GM12864 (cell line): ENCODE results near the gene RTN1.
A peak's percentile ranks its signal among the peaks of the same experiment; 100 is the strongest.

ENCODE experiments used
- DNase-seq: peaks from one replicate; pipeline ENCODE4 v3.0.0-alpha.2; 2011; ENCODE audit warnings: low read depth
- H3K4me3 ChIP-seq: 2 replicates; pipeline ENCODE4 v1.5.1; 2011; ENCODE audit warnings: mild to moderate bottlenecking, low read depth, low read length, control low read depth
- TF ChIP-seq, protein P1 (sequence below): IDR thresholded peaks from 2 replicates; pipeline ENCODE4 v1.5.1; 2011; ENCODE audit warnings: low read depth, mild to moderate bottlenecking, moderate library complexity, low read length, control low read depth, inconsistent platforms; ENCODE audit errors: missing control alignments

RTN1 gene

DNA sequence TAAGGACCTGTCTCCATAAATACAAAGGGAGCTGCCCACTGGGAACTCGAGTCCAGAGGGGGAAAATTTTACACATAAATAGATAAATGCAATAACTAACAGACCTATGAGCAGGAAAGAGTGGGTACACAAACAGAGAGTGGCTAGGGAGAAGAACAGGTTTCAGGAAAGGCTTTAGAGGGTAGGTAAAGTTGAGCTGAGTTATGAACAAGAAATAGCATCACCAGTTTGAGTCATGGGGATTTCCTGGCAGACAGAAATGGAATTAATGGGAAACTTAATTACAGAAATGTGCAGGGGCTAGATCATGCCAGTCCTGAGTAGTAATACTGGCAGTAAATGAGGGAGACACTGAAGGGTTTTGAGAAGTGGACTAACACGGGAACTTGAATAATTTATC lies 236.0 kb downstream of the RTN1 start:
- DNase-seq: no peak
- no peak overlapping the region for H3K4me3 ChIP-seq
- TF ChIP-seq, protein P1, sequence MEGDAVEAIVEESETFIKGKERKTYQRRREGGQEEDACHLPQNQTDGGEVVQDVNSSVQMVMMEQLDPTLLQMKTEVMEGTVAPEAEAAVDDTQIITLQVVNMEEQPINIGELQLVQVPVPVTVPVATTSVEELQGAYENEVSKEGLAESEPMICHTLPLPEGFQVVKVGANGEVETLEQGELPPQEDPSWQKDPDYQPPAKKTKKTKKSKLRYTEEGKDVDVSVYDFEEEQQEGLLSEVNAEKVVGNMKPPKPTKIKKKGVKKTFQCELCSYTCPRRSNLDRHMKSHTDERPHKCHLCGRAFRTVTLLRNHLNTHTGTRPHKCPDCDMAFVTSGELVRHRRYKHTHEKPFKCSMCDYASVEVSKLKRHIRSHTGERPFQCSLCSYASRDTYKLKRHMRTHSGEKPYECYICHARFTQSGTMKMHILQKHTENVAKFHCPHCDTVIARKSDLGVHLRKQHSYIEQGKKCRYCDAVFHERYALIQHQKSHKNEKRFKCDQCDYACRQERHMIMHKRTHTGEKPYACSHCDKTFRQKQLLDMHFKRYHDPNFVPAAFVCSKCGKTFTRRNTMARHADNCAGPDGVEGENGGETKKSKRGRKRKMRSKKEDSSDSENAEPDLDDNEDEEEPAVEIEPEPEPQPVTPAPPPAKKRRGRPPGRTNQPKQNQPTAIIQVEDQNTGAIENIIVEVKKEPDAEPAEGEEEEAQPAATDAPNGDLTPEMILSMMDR: no peak

DNA sequence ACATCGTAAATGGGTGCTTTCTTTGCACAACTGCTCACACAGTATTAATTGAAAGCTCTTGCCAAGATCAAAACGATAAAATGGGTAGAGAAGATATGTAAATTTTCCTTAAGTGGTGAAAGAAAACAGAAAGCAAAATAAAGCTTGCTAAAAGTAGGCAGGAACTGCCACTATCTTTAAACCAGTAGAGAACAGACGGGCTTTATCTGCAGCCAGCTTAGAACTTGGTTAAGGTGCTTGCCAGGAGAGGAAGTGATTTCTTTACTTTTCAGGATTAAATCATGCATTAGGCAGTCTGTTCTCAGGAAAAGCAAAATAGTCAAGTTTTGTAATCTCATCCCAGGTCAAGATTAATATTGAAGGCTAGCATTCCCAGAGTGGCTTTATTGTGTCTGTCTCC lies 237.1 kb downstream of the RTN1 start:
- H3K4me3 ChIP-seq: no peak overlapping the region

DNA sequence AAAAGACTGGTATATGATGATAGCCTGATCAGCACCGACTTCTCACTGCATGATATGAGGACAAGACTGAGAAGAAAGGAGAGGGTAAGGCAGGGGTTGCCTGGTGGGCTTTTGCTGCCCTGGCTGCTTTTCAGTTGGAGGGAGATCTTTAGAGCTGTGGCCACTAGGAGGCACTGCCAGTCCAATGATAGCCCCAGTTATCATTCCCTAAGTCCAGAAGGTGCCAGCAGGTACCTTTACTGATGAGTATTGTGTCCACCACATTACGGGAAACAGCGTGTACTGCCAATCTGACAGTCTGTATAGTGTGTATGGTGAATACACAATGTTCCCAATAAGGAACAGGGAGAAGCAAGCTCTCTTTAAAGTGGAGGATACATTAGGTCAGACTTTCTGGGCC lies 238.2 kb downstream of the RTN1 start:
- TF ChIP-seq, protein P1: peak; percentile 75
- no peak for DNase-seq
- no peak overlapping the region for H3K4me3 ChIP-seq

More for the DNA sequence above, 237.1 kb downstream of the RTN1 start:
- no peak for DNase-seq
- TF ChIP-seq, protein P1: no peak

DNA sequence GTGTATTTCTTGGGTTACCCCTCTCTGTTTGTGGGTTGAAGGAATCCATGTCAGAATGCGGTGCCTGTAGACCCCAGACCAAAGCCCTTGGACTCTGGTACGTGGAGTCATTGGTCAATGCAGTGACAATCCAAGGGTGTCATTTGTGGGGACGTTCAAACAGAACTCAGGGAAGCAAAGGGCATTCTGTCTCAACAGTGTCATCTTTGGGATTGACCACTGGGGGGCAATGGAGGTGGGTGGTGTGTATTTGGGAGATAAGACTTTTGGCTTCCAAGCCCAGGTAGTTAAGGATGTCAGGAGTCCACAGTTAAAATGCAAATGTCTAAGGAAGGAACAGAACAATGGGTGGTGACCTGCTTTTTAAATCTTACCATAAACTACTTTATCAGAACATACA lies 239.3 kb downstream of the RTN1 start:
- TF ChIP-seq, protein P1: peak; percentile 57
- no peak overlapping the region for H3K4me3 ChIP-seq
- DNase-seq: no peak

DNA sequence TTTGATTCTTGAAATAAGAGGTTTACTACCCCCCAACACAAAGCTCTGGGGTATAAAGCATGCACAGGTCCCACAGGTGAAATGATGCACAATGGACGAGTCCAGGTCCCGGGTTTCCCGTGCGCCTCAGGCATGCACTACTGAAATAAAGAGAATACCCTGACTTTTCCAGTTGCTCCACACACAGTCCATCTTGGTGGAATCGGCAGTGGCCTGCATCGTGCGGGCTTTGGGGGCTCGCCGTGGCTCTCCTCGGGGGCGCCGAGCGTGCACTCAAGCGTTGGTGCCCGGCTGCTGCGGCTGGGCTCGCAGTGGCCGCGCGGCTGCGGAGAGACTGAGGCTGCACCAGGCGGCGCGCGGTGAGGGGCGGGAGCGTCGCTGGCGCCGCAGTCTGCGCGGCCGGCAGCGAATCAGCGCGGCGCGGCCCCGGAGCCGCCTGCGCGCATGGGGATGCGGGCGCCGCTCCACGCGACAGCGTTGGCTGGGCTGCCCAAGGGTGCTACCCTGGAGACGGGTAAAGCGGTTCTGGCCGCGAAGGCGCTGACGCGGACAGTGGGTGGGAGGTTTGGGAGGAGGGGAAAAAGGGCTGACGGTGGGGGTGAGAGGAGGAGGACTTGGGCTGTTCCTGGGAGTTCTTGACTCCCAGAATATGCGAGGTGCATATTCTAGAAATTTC lies 240.2 kb downstream of the RTN1 start:
- H3K4me3 ChIP-seq: no peak overlapping the region
- TF ChIP-seq, protein P1: no peak
- DNase-seq: no peak

DNA sequence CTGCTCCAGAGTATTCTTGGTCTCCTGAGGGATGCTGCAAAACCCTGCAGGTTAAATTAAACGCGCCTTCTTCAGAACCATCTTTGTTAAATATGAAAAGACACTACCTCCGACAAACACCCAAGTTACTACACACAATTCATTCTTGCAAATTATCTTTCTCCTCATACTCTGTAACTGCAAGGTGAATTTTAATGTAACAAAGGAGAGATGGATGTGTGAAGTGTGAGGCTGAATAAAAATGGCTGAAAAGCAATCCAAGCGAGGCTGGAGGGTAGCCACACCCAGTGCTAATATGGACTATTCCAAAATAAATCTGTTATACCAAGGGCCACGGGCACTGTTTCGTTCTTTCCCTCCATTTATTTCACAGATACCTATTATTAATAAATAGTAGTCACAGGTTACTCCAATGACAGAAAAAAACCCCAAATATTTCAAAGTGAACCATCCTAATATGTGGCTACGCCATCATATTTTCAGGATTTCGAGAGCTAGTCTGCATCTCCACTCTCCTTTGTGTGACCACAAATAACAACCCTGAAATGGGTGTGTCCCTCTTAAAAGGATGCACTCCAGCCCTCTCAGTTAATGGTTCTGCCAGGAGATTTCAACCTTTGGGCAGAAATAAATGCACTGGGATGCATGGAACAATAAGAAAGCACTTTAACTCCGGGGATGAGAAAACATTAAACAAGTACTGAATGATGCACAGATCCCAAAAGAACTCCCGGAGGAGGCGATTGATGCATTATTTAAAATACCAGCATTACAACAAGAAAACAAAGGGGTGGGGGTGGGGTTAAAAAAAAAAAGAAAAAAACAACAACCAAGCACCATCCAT lies 240.9 kb downstream of the RTN1 start:
- DNase-seq: no peak
- H3K4me3 ChIP-seq: no peak overlapping the region
- TF ChIP-seq, protein P1: no peak
